MM.1S (cell line): ENCODE data around the gene NRGN.

ENCODE experiments used
- DNase-seq: peaks from one replicate; pipeline ENCODE4 v3.0.0-alpha.2; 2015
- H2AFZ ChIP-seq: fragments of 300-600 bp; sonication (generic); 2 replicates; pipeline ENCODE4 v1.6.0; 2016; ENCODE audit warnings: antibody characterized with exemption, low read length
- H3F3A ChIP-seq: fragments of 300-600 bp; sonication (generic); 2 replicates; pipeline ENCODE4 v1.6.1; 2016; ENCODE audit warnings: mild to moderate bottlenecking, antibody characterized with exemption, low read length, moderate library complexity, mixed read lengths; ENCODE audit not compliant: insufficient read depth
- H3K27ac ChIP-seq: fragments of 300-600 bp; sonication (generic); 2 replicates; pipeline ENCODE4 v1.5.1; 2016; ENCODE audit warnings: mild to moderate bottlenecking, low read length
- H3K27me3 ChIP-seq: fragments of 300-600 bp; sonication (generic); replicated peaks from 2 replicates; pipeline ENCODE4 v1.6.0; 2016; ENCODE audit warnings: low read length; ENCODE audit not compliant: insufficient read depth
- H3K36me3 ChIP-seq: fragments of 300-600 bp; sonication (generic); replicated peaks from 2 replicates; pipeline ENCODE4 v1.6.1; 2016; ENCODE audit warnings: mild to moderate bottlenecking, low read length, mixed read lengths; ENCODE audit not compliant: insufficient read depth
- H3K4me1 ChIP-seq: fragments of 300-600 bp; sonication (generic); 2 replicates; pipeline ENCODE4 v1.6.1; 2016; ENCODE audit warnings: low read length, mixed read lengths
- H3K4me2 ChIP-seq: fragments of 300-600 bp; sonication (generic); 2 replicates; pipeline ENCODE4 v1.6.0; 2016; ENCODE audit warnings: low read depth, low read length
- H3K4me3 ChIP-seq: fragments of 300-600 bp; sonication (generic); 2 replicates; pipeline ENCODE4 v1.5.1; 2016; ENCODE audit warnings: low read length, mixed read lengths
- H3K79me2 ChIP-seq: fragments of 300-600 bp; sonication (generic); 2 replicates; pipeline ENCODE4 v1.6.1; 2016; ENCODE audit warnings: mixed run types, low read length, mixed read lengths
- H3K9ac ChIP-seq: fragments of 300-600 bp; sonication (generic); 2 replicates; pipeline ENCODE4 v1.6.1; 2016; ENCODE audit warnings: low read length, mixed read lengths
- H3K9me2 ChIP-seq: fragments of 300-600 bp; sonication (generic); replicated peaks from 2 replicates; pipeline ENCODE4 v1.6.1; 2016; ENCODE audit warnings: mild to moderate bottlenecking, low read length, mixed read lengths; ENCODE audit not compliant: insufficient read depth
- H3K9me3 ChIP-seq: fragments of 300-600 bp; sonication (generic); replicated peaks from 2 replicates; pipeline ENCODE4 v1.6.1; 2016; ENCODE audit warnings: mild to moderate bottlenecking, low read length, mixed read lengths; ENCODE audit not compliant: insufficient read depth
- H4K20me1 ChIP-seq: fragments of 300-600 bp; sonication (generic); 2 replicates; pipeline ENCODE4 v1.6.1; 2016; ENCODE audit warnings: mild to moderate bottlenecking, low read length, moderate library complexity, mixed read lengths; ENCODE audit not compliant: insufficient read depth
- EZH2 ChIP-seq: fragments of 300-600 bp; sonication (generic); optimal IDR thresholded peaks from 2 replicates; pipeline ENCODE3; 2017; ENCODE audit warnings: low read depth, mild to moderate bottlenecking, antibody characterized with exemption, low read length, mixed read lengths
- EZH2phosphoT487 ChIP-seq: fragments of 300-600 bp; sonication (generic); IDR thresholded peaks from 2 replicates; pipeline ENCODE4 v1.6.1; 2018; ENCODE audit warnings: antibody characterized with exemption, low read length
- TF ChIP-seq, protein P1 (sequence below): fragments of 300-600 bp; sonication (generic); IDR thresholded peaks from 2 replicates; pipeline ENCODE4 v1.5.1; 2016; ENCODE audit warnings: antibody characterized with exemption, low read length, mixed read lengths

Gene NRGN

DNA sequence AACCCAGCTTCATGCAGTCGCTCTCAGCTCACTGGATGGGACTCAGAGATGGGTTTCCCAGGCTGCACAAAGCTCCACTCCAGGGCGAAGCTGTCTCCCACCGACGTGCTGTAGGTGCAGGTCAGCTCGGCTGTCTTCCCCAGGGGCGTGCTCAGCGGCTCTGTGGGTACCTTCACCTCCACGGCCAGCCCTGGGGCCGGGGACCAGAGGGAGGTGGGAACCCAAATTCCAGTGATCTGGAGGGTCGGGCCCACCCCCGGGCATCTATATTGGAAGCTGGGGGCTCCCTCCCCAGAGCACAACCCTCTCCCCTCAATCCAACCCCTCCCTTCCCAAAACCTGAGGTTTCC is 11.6 kb downstream of the NRGN start:
- H3K79me2 ChIP-seq = no peaks in the 10 kb centered on the region
- H3K27me3 ChIP-seq = no peaks in the 10 kb centered on the region
- H3K9ac ChIP-seq = no peak overlapping the region
- no peaks in the 10 kb centered on the region for H4K20me1 ChIP-seq
- no peak for DNase-seq
- TF ChIP-seq, protein P1, sequence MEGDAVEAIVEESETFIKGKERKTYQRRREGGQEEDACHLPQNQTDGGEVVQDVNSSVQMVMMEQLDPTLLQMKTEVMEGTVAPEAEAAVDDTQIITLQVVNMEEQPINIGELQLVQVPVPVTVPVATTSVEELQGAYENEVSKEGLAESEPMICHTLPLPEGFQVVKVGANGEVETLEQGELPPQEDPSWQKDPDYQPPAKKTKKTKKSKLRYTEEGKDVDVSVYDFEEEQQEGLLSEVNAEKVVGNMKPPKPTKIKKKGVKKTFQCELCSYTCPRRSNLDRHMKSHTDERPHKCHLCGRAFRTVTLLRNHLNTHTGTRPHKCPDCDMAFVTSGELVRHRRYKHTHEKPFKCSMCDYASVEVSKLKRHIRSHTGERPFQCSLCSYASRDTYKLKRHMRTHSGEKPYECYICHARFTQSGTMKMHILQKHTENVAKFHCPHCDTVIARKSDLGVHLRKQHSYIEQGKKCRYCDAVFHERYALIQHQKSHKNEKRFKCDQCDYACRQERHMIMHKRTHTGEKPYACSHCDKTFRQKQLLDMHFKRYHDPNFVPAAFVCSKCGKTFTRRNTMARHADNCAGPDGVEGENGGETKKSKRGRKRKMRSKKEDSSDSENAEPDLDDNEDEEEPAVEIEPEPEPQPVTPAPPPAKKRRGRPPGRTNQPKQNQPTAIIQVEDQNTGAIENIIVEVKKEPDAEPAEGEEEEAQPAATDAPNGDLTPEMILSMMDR = no peak
- TF ChIP-seq EZH2 = no peak
- TF ChIP-seq EZH2phosphoT487 = no peak
- H3F3A ChIP-seq = peaks cover 3% of the 10 kb centered on the region; the same call in 1 of the 2 replicates
- no peaks in the 10 kb centered on the region for H3K9me2 ChIP-seq
- no peak overlapping the region for H2AFZ ChIP-seq
- H3K36me3 ChIP-seq = no peaks in the 10 kb centered on the region
- no peak overlapping the region for H3K4me2 ChIP-seq
- no peak overlapping the region for H3K27ac ChIP-seq
- H3K9me3 ChIP-seq = no peaks in the 10 kb centered on the region
- H3K4me3 ChIP-seq = no peak overlapping the region
- H3K4me1 ChIP-seq = peaks cover 13% of the 10 kb centered on the region

DNA sequence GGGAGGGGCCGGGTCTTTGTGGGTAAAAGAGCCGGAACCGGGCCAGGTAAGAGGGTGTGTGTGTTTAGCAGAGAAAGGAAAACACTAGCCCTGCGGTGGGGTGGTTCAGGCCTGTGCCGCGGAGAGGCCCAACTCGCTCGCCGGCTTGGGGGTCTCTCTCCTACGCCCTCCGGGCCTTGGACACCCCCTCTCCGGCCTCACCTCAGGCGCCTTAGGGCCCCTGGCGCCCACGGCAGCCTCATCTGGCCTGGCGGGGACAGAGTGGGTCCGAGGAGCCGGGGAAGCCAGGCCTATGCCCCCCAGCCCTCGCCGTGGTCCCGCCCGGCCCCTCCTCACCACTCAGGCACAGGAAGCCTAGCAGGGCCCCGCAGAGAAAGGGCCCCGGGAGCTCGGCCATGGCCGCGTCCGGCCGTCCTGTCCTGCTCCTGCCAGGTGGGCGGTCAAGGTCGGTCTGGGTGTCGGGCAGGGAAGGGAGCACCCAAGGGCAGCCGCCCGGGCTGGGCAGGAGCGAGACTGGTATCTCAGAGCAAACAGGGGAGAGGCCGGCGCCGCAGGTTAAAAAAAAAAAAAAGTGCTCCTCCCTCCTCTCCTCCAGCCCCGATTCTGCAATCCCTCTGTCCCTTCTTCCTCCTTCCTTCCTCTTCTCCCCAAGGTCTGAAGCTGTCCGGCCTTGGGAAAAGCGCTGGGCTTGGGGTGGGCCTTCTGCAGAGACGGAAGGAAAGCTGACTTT is 12.2 kb downstream of the NRGN start, which contains the start of gene VSIG2:
TSS of gene VSIG2 (minus strand) at position 515 of the 730 bp plus-strand sequence. CDS start at position 397, 118 bp downstream.
- Histone ChIP-seq H3K9me3 (no peaks in the 10 kb centered on the region), H3K79me2 (no peaks in the 10 kb centered on the region), H3K27ac (no peak within 1 kb of the TSS), H3K9me2 (no peaks in the 10 kb centered on the region), H3K36me3 (no peaks in the 10 kb centered on the region), H3K4me2 (no peak within 1 kb of the TSS), H3K9ac (no peak within 1 kb of the TSS), H3K27me3 (no peaks in the 10 kb centered on the region), H2AFZ (no peak within 1 kb of the TSS), H3F3A (no peaks in the 10 kb centered on the region), H3K4me3 (no peak within 1 kb of the TSS), H4K20me1 (no peaks in the 10 kb centered on the region), H3K4me1 (peaks cover 13% of the 10 kb centered on the region)
- TF ChIP-seq, protein P1 = no peak
- no peak for TF ChIP-seq EZH2
- TF ChIP-seq EZH2phosphoT487 = no peak
- DNase-seq = no peak

DNA sequence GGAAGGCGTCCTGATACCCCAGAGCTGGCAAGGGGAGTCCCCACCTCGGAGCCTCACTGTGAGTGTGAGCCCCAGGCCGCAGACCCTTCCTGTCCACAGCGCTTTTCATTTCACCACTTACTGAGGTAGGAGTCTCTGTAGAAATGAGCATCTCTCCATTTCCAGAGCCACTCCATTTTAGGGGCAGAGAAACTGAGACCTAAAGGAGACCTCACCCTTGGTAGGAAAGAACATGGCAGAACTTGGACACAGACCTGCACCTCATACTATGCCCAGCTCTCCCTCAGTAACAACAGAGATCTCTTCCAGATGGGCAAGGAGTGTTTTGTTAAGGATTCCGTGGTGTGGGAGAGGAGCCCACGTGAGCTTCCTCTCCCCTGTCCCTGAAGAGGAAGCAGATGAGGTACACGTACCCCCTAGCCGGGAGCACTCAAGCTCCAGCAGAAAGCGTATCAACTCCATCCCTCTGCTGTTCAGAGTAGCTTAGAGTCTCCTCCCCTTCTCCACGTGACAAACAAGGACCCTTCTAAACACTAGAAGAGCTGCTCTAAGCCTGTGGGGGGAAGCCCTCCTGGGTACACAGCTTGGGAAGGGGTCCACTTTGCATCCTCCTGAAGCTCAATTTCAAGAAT is 12.8 kb downstream of the NRGN start:
- Histone ChIP-seq H3K9ac (no peak overlapping the region), H2AFZ (no peak overlapping the region), H3K36me3 (no peaks in the 10 kb centered on the region), H3K4me1 (peaks cover 8% of the 10 kb centered on the region), H3K9me3 (no peaks in the 10 kb centered on the region), H3K9me2 (no peaks in the 10 kb centered on the region), H3K4me3 (no peak overlapping the region), H3K79me2 (no peaks in the 10 kb centered on the region), H3K4me2 (no peak overlapping the region), H4K20me1 (no peaks in the 10 kb centered on the region), H3K27me3 (no peaks in the 10 kb centered on the region), H3F3A (no peaks in the 10 kb centered on the region), H3K27ac (no peak overlapping the region)
- TF ChIP-seq, protein P1 = no peak
- TF ChIP-seq EZH2phosphoT487 = no peak
- DNase-seq = no peak
